ENCODE results near the gene RAB43.

GRCh38 chr3:129114455-129114854 lies 7.1 kb downstream of the RAB43 start:
- TF ChIP-seq, protein P1, sequence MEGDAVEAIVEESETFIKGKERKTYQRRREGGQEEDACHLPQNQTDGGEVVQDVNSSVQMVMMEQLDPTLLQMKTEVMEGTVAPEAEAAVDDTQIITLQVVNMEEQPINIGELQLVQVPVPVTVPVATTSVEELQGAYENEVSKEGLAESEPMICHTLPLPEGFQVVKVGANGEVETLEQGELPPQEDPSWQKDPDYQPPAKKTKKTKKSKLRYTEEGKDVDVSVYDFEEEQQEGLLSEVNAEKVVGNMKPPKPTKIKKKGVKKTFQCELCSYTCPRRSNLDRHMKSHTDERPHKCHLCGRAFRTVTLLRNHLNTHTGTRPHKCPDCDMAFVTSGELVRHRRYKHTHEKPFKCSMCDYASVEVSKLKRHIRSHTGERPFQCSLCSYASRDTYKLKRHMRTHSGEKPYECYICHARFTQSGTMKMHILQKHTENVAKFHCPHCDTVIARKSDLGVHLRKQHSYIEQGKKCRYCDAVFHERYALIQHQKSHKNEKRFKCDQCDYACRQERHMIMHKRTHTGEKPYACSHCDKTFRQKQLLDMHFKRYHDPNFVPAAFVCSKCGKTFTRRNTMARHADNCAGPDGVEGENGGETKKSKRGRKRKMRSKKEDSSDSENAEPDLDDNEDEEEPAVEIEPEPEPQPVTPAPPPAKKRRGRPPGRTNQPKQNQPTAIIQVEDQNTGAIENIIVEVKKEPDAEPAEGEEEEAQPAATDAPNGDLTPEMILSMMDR (IDR thresholded peaks at IDR 0.05): no peak
- TF ChIP-seq POLR2AphosphoS5 (IDR thresholded peaks at IDR 0.05): no peak
